Measurements from ENCODE around the gene CLEC2D.

DNA sequence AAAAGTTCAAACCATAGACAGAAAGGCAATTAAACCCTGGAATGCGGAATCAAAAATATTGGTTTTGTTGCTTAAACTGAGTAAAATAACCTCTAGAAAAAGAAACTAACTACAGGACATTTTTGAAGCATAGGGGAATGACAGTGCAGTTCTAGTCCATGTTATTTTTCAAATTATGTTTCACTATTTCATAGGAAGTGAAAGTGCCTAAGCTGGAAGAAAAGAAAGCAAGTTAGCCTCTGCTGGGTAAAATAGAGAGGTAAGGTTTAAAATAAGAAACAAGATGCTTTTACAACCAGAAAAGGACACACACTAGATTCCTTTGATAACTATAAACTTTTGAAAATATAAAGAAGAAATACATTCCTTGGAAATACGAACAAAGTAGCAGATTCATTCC, 62.3 kb downstream of the CLEC2D start:
- TF ChIP-seq, protein P1, sequence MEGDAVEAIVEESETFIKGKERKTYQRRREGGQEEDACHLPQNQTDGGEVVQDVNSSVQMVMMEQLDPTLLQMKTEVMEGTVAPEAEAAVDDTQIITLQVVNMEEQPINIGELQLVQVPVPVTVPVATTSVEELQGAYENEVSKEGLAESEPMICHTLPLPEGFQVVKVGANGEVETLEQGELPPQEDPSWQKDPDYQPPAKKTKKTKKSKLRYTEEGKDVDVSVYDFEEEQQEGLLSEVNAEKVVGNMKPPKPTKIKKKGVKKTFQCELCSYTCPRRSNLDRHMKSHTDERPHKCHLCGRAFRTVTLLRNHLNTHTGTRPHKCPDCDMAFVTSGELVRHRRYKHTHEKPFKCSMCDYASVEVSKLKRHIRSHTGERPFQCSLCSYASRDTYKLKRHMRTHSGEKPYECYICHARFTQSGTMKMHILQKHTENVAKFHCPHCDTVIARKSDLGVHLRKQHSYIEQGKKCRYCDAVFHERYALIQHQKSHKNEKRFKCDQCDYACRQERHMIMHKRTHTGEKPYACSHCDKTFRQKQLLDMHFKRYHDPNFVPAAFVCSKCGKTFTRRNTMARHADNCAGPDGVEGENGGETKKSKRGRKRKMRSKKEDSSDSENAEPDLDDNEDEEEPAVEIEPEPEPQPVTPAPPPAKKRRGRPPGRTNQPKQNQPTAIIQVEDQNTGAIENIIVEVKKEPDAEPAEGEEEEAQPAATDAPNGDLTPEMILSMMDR (IDR thresholded peaks at IDR 0.05; ENCODE audit: low read length) = no peak
- no peak for TF ChIP-seq EZH2 (IDR thresholded peaks at IDR 0.05; ENCODE audit: borderline replicate concordance, low read length)
